Measurements from ENCODE around the gene PRRX2.
A peak's percentile ranks its signal among the peaks of the same experiment; 100 is the strongest.

DNA sequence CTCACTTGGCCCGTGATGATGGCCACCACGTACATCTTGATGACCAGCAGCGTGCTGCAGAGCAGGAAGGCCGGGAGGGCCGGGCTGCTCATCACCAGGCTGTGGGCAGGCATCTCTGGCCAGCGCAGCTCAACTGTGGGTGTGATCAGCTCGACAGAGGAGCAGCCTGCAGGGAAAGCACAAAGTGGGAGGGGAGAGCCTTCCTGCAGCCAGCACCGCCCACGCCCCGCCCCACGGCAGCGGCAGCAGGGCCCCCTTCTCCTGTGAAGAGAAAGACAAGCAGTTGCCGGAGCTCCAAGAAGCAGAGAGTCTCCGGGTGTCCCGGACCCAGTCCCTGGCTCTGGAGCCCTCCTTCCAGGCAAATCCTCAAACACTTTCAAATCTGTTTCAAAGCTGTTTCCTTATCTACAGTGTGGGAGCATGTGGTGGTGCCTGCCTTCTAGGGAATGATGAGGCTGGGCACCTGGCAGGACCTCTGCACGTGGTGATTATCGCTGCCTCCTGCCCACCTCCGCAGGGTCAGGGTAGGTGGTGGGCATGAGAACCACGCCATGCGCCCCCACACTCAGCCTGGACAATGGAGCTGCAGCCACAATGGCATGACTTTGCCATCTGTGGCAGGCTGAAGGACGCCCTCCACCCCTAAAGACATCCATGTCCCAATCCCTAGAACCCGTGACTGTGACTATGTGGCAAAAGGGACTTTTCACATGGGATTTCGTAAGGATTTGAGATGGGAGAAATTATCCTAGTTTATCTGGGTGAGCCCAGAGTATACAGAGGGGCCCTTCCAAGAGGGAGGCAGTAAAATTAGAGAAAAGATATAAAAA, 87.7 kb downstream of the PRRX2 start, which contains the start of gene PTGES:
- TF ChIP-seq, protein P1, sequence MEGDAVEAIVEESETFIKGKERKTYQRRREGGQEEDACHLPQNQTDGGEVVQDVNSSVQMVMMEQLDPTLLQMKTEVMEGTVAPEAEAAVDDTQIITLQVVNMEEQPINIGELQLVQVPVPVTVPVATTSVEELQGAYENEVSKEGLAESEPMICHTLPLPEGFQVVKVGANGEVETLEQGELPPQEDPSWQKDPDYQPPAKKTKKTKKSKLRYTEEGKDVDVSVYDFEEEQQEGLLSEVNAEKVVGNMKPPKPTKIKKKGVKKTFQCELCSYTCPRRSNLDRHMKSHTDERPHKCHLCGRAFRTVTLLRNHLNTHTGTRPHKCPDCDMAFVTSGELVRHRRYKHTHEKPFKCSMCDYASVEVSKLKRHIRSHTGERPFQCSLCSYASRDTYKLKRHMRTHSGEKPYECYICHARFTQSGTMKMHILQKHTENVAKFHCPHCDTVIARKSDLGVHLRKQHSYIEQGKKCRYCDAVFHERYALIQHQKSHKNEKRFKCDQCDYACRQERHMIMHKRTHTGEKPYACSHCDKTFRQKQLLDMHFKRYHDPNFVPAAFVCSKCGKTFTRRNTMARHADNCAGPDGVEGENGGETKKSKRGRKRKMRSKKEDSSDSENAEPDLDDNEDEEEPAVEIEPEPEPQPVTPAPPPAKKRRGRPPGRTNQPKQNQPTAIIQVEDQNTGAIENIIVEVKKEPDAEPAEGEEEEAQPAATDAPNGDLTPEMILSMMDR (IDR thresholded peaks at IDR 0.05), result no peak
- peak in 1 of 4 donors; percentile 38 for TF ChIP-seq POLR2A (IDR thresholded peaks at IDR 0.05)

All from upper lobe of left lung (tissue), 4 donors.